Activated T-helper 1 cell treated with anti-CD3 and anti-CD28 coated beads, Interleukin-2, amount 50 U/mL, for 16 hours (primary cell): ENCODE measurements around the gene PPP2R2C.

ENCODE experiments used
- DNase-seq, 2 donors: peaks; one replicate each; pipeline ENCODE4 v3.0.0-alpha.2; 2020; ENCODE audit warnings: low read depth in 1 of 2, low spot score in 1 of 2

Gene PPP2R2C

DNA sequence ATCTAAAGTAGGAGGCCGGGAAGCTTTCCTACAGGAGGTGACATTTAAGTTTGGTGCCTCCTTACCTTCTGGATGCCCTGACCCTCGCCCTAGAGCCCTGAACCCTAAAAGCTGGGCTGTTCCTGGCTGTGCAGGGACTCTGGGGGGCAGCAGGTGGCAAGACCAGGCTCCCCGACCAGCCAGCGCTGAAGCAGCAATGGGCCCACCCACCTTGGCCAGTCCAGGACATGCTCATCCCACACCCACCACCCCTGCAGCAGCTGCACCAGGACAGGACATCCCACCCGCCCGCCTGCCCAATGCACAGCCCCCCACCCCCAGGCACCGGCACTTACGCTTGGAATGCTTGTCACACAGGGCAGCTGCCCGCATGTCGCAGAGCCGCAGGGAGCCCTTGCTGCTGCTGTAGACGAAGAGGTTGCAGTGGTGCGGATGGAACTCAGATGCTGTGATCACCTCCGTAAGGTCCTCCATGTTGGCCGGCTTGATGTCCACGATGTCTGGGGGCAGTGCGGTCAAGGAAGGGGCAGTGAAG, 124.8 kb downstream of the PPP2R2C start:
- DNase-seq: no peak

DNA sequence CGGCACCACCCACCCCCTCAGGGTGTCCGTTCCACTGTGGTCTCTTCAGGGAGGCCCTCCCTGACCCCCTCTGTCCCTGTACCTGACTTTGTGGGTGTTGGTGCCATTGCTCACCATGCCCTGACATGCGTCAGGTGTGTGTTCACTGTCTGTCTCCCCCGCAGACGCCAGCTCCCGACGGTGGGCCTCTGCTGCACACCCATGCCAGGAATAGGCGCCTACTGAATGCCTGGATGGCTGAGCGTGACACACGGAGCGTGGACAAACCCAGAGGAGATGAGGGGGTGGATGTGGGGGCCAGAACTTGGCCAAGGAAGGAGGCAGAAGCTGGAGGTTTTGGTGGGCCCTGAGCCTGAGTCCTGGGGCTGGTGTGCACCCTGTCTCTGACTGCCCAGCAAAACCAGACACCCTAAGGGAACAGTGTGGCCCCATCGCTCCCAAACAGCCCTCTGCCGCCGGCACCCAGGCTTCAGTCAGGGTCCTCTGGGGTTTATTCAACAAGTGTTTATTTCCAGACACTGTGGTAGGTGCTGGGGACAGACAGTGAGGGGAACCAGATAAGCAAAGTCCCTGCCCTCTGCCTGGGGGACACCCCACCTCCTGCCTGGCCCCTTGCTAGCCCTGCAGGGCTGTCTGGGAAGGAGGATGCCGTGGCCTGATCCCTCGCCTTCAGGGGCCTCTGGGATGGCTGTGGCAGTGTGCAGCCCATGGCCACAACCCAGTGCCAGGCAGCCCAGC, 125.9 kb downstream of the PPP2R2C start:
- DNase-seq: no peak

DNA sequence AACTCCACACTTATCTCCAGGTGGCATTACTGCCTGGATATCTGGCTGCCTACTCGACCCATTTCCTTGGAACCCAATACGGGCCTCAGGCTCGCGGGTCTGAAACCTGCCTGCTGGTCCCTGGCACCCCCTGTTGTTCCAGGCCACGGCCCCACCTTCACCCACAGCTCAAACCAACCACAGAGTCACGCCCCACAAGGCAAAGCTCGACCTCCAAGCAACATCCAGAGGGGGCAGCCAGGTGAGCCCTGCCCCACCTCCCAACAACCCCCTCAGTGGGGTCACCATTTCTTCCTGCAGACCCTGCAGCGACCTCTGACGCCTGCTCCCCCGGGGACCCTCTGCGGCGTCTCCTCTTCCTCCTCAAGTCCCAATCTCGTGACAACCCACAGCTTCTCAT, 126.5 kb downstream of the PPP2R2C start:
- no peak for DNase-seq

DNA sequence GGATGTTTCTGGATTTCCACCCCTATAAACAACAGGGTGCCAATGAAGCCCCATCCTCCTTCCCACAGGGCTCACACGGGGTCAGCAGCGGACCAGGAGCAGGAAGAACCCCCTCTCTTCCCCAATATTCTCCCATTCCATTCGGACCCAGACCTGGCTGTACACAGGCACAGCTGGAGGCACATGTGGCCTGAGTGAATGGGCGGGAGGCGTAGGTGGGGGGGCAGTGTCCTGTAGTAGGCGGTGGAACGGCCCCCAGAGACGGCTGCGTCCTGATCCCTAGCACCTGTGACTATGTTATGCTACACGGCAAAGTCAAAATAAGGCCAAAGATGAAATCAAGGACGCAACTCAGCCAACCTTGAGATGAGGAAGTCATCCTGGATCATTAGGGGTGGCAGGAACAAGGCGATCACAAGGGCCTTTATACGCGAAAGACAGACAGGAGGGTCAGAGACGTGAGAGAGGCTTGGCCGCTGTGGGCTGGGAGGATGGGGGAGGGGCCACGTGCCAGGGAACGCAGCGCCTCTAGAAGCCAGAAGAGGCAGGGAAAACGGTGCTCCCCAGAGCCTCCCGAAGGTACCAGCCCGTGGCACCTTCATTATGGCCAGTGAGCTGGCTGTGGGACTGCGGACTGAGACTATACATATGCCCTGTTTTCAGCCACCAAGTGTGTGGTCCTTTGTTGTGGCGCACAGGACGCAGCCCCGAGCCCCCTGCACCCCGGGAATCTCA, 127.2 kb downstream of the PPP2R2C start:
- no peak for DNase-seq

DNA sequence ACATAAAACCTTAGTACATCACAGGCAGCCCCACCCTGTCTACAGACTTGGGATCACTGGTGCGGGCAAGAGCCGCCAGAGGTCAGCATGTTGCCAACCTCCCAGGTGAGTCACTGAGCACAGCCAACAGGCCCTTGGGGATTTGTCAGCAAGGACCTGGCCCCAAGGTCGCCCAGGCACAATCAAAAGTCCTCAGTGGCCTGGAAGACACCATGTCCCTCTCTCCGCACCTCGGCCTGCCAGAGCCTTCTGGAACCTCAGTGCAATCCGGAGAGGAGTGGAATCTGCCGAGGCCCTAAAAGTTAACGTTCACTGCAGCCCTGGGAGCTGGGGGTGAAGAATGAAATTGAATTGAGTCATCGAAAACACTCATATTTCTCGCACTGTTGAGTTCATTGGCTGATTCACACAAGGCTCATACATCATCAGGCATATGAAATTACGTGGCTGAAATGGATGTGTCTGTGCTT, 128.4 kb downstream of the PPP2R2C start:
- DNase-seq: no peak

DNA sequence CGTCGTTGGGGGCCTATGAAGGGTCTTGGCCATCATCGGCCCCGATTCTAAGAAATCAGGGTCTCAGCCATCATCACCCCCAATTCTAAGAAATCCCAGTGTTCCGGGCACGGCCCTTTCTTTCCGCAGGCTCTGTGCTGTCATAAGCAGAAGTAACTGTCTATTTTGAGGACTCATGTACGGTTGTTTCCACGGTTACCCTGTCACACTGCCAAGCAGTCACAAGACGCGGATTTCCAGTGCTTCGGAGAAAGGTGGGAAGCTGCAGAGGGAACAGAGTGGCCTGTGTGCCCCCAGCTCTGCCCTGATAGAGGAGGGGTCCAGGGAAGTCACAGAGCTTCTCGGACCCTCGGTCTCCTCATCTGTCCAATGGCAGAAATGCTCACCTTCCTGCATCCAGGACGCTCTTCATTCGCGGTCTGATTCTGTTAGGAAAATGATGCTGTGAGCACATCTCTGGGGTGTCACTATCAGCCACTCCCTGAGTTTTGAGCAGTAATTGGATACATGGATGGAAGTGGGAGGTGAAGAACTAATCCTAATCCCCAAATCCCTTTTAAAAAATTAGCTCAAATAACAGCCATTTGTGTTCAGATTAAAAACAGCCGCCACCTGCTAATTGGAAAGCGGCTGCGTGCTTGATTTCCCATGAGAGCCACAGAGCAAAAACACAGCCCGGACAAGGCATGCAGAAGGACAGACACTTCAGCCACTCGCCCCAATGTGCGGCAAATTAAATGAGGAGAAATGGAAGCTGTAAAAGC, 129.7 kb downstream of the PPP2R2C start:
- DNase-seq: no peak

DNA sequence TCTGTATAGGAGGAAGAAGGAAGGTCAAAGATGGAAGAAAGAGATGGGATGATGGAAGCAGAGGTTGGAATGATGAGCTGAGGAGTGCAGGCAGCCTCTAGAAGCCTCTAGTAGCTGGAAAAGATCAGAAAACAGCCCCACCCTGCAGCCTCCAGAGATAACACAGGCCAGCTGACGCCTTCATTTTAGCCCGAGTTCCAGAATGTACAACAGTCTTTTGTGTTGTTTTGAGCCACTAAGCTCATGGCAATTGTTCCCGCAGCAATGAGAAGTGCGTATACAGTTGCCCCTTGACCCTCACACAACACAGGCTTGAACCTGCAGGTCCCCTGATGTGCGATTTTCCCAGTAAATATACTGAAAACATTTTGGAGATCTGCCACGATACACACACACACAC, 130.7 kb downstream of the PPP2R2C start:
- no peak for DNase-seq

DNA sequence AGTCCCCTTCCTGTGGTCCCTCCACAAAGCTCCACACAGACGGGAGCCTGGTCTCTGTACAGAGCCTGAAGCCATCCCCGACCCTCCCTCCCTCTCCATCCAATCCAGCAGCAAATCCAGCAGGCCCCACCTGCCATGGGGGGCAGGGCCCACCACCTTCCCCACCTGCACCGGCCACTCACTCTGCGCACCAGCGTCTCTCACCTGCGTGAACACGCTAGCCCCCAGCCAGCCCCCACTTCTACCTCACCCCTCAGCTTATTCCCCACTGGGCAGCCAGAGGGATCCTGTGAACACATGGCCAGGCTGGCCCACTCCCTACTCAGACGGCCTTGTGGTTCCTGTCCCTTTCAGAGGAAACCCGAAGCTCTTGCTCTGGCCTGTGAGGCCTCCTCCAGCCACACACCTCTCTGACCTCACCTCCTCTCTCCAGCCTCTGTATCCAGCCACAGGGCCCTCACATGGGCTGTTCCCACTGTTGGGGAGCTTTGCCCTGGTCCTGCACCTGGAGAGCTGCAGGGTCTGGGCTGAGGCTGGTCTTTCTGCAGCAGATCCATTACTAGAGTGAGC, 131.9 kb downstream of the PPP2R2C start:
- no peak for DNase-seq

DNA sequence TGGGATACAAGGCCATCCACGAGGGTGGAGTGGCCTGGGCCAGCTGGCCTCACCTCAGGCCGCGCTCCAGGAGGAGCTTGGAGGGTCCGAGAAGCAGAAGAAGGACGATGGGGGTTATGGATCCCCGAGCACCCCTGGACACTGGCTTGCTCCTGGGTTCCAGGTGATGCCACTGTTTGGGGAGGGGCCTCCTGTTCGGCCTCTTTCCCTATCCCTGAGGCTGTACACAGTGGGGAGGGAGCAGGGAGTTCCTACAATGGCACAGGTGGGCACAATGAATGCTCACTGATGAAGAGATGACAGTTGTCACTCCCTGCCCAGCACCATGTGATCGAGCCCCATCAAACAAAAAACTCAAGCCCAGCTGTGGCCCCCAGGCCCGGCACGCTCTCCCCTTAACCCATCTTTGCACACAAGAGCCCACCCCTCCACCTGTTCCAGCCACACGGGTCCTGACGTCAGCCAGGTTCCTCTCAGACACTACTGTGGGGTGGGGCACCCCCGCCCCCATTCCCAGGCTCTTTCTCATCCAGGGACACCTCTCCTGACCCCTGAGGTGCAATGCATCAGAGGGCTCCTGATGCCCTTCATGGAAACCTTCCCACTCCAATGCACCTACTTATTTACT, 132.5 kb downstream of the PPP2R2C start:
- DNase-seq: no peak

DNA sequence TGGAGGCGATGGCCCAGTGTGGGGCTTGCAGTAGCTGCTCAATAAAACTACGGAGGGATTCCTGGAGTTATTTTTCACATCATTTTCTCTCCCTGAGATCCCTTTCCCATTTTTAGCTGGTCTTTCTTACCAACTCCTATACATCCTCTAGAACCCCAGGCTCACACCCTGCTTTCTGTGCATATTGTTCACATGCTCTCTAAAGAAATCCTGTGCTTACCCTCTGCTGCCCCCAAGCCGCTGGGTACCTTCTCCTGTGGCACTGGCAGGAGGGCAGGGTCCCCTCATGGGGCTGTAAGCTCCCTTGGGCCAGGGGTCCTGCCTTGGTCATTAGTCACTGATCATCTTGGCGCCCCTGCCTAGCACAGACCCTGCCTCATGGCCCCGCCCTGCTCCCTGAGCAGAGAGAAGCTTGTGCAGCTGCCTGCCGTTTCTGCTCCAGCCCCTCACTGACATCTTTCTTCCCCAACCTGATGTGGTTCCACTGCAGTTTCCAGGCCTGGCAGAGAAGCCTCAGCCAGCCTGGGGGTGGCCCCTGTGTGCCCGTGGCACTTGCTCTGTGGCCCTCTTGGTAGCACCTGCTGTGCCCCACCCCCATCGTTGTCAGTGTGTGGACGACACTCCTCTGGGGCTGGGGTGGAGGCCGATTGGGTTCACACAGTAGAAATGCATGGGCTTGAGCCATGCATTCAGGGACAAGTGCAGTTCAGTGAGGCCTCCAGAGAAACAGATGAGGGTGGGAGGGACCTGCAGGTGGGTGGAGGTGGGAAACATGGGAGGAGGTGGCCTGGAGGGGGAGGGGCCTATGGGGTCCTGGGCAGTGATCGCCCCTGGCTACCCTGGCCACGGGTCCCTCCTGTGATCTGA, 133.2 kb downstream of the PPP2R2C start:
- DNase-seq: no peak

DNA sequence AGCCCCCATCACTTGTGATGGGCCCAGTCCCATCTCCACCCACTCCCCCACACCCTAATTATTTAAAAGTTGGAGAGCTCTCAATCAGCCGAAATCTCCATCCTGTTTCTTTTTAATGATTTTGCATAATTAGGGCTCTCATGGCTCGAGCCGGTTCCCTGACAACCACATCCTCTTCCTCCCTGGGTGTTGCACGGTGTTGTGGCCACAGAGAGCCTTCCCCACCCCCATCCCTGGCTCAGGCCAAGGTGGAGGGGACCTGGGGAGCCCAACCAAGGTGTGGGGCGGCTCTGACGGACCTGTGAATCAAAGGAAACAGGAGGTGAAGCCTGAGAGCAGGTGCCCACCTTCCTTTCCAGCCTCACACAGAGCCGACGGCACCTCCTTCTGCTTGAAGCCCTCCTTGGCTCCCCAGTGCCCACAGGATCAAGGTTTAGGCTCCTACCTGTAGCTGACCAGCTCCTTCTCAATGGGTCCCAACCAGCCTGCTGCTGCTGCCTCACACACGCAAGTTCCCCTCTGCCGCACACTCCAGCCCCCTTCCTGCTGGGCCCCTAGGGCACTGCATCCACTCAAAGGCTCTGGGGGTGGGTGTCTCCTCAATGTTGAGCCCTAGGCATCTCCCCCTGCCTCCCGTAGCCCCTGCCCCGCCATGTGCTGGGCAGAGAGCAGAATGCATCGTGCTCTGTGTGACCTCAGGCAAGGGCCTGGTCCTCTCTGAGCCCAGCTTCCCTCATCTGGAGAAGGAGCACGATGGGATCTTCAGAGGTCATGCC, 134.1 kb downstream of the PPP2R2C start:
- no peak for DNase-seq

DNA sequence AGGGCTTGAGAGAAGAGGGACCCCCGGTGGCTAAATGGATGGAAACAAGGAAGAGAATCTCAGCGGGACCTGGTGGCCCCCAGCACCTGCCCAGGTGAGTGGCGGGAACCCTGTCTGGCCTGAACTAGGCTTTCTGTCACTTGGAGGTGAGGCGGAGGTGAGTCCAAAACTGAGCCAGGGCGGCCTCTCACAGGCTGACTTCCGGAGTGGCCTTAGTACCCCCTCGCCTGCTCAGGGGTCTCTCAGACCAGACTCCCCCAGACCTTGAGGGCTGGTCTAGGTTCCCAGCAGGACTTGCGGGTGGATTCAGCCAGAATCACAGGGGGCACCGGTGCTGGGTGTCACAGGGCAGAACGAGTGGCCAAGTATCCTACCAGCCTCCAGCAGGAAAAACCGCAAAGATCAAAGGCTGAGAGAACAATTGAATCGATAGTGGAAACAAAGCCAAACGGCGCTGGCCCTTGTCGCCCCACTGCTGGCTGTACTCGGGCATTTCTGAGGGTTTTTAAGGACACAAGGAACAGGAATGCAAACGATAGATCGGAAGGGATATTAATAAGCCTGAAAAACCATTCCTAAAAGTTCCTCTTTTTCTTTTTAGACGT, 135.0 kb downstream of the PPP2R2C start:
- DNase-seq: no peak

DNA sequence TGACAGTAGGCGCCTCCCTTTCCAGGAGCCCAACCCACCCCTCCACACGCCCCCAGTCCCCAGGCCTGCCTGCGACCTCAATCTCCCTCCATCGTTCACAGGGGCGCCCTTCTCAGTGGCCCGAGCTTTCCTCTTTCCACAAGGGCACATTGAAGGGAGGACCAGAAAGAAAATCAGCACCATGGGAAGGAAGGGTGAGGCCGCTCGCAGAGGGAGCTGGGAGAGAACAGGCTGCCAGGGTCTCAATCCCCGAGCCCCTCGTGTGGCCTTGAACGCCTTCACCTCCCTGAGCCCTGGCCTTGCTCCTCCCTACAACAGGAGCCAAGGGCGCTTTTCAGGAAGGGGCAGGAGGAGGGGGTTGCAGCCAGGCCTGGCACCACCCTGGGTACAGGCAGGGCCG, 136.2 kb downstream of the PPP2R2C start:
- no peak for DNase-seq

DNA sequence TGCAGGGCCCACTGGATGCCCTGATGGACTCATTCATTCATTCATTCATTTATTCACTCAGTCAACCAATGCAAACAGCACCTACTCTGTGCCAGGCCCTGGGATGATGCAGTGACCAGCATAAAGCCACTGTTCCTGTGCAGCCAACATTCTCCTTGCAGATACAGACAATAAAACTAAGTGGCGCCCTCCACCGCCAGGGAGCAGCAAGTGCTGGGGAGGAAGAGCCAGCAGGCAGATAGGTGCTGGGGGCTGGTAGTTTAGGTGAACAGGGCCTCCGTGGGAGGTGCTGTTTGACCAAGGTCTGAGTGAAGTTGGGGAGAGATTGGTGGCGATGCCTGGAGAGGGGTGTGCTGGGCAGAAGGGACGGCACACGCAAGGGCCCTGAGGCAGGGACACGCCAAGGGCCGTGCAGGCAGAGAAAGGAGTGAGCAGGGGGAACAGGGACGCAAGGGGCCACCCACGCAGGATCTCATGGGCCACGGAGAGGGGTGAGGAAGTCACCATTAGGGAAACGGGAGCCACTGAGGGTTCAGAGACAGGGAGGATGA, 137.3 kb downstream of the PPP2R2C start:
- no peak for DNase-seq

DNA sequence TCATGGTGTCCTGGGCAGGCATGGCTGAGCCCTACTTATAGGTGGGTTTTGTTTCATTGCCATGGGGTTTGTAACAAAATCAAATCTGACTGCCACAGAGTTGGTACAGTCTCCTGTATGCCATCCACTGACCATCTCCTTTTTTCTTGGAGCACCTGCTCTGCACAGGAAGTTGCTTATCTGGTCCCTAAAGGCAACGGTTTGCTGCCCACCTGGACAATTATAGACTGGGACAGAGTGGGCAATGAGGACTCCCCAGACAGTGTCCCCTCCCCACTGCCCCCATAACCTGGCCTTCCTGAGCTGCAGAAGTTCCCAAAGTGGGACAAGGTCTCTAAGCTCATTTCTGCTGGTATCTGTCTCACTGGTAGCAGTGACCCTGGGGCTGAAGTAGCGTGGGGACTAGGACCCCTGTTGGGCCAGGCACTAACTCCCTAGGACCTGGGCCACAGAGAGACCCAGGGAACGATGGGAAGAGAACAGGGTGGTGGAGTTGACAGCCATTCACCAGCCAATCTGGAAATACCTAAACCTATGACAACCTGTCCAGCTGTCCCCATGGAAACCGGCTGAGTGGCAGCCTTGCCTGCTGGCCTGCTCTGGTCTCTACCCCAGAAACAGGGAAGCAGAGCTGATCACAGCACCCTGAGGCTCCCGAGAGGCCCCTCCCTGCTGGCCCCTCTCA, 138.1 kb downstream of the PPP2R2C start:
- DNase-seq: no peak

DNA sequence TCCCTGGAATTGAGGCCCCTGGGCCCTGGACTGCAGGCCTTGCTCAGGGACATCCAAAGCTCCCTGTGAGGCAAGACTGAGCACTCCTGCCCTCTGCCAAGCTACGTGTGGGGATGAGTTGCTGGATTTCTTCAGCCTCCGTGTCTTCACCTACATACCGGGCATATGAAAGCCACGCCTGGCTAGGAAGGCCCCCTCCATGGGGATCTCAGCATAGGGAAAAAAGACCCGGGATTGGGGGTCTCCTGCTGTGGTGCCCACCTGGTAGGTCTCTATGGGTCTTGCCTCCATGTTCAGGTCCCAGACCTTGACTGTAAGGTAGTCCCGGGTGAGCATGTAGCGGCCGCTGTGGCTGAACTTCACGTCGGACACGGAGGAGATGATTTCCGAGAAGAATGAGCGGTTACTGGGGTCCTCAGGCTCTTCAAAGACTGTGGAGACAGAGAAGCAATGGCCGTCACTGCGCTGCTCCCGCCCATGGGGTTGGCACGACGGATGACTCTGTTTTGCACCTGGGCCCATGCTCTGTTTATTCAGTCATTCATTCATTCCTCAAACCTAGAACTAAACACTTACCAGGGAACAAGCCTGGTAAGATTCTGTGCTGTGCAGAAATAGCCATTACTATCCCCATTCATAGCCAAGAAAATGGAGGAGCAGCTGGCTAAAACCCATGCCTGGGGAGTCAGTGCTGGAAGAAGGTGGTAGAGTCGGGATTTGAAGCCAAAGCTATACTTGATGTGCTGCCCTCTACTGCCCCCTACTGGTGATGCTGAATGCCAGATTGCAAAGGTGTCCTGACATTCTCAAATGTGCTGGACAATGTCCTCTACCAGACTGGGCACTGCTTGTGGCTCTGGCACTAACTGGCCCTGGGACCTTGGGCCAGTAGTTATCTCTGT, 138.9 kb downstream of the PPP2R2C start:
- DNase-seq: no peak

DNA sequence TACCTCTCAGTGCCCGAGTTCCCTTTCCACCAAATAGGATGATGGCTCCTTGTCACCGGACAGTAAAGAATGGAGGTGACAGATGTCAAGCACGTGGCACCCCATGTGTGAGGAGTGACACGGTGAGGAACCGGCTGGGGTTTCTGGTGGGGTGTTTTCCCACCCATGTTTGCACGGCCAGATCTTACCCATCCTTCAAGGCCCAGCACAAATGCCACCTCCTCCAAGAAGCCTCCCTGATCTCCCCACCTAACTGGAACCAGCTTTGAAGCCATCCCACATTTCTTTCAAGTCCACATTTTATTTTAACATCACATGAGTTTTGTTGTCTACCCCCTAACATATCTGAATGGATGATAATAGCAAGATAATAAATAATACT, 139.8 kb downstream of the PPP2R2C start:
- DNase-seq: no peak
